Neural progenitor cell (in vitro differentiated cells): ENCODE data around the gene TNS3. TPM values are rescaled to one million over a fixed set of nuclear protein-coding genes. Genes with fewer than 3 reads are reported as not detected.

Experiments used
- DNase-seq: peaks from one replicate; pipeline ENCODE4 v3.0.0-alpha.2; 2016; ENCODE audit warnings: low spot score
- H2AFZ ChIP-seq: fragments of 200-600 bp; sonication (generic); replicated peaks from 2 replicates; pipeline ENCODE4 v1.6.1; 2016; ENCODE audit warnings: antibody characterized with exemption
- H3F3A ChIP-seq: fragments of 200-600 bp; sonication (generic); 2 replicates; pipeline ENCODE4 v1.6.1; 2016; ENCODE audit warnings: antibody characterized with exemption, low read depth
- H3K27ac ChIP-seq: fragments of 200-600 bp; sonication (generic); 2 replicates; pipeline ENCODE4 v1.5.1; 2016; ENCODE audit warnings: mild to moderate bottlenecking
- H3K27me3 ChIP-seq: fragments of 200-600 bp; sonication (generic); 2 replicates; pipeline ENCODE4 v1.6.1; 2016; ENCODE audit warnings: mild to moderate bottlenecking, moderate library complexity
- H3K36me3 ChIP-seq: fragments of 200-600 bp; sonication (generic); 2 replicates; pipeline ENCODE4 v1.5.1; 2016
- H3K4me1 ChIP-seq: fragments of 200-600 bp; sonication (generic); 2 replicates; pipeline ENCODE4 v1.6.1; 2016; ENCODE audit warnings: mixed run types
- H3K4me2 ChIP-seq: fragments of 200-600 bp; sonication (generic); 2 replicates; pipeline ENCODE4 v1.6.1; 2016
- H3K4me3 ChIP-seq: fragments of 200-600 bp; sonication (generic); 2 replicates; pipeline ENCODE4 v1.5.1; 2016
- H3K79me2 ChIP-seq: fragments of 200-600 bp; sonication (generic); 2 replicates; pipeline ENCODE4 v1.6.1; 2016; ENCODE audit warnings: low read depth
- H3K9ac ChIP-seq: fragments of 200-600 bp; sonication (generic); 2 replicates; pipeline ENCODE4 v1.6.1; 2016
- H3K9me3 ChIP-seq: fragments of 200-600 bp; sonication (generic); 2 replicates; pipeline ENCODE4 v1.5.1; 2016; ENCODE audit warnings: low read depth
- H4K20me1 ChIP-seq: fragments of 200-600 bp; sonication (generic); 2 replicates; pipeline ENCODE4 v1.6.1; 2016; ENCODE audit warnings: low read depth
- H3K27ac Mint-ChIP-seq: 3 replicates; pipeline ENCODE4 v1.8.0; 2021; ENCODE audit warnings: mixed read lengths
- H3K27me3 Mint-ChIP-seq: 2 replicates; pipeline ENCODE4 v1.8.0; 2022; ENCODE audit warnings: low read depth, mild to moderate bottlenecking, inconsistent platforms, moderate library complexity, mixed read lengths; ENCODE audit not compliant: insufficient read depth
- H3K36me3 Mint-ChIP-seq: 3 replicates; pipeline ENCODE4 v1.8.0; 2021; ENCODE audit warnings: mixed read lengths
- H3K4me1 Mint-ChIP-seq: 3 replicates; pipeline ENCODE4 v1.8.0; 2021; ENCODE audit warnings: mixed read lengths
- H3K4me3 Mint-ChIP-seq: 3 replicates; pipeline ENCODE4 v1.8.0; 2021; ENCODE audit warnings: mild to moderate bottlenecking, moderate library complexity, mixed read lengths
- H3K9me3 Mint-ChIP-seq: 3 replicates; pipeline ENCODE4 v1.8.0; 2020; ENCODE audit warnings: mixed read lengths
- CTCF ChIP-seq: fragments of 200-600 bp; sonication (generic); IDR thresholded peaks from 2 replicates; pipeline ENCODE4 v1.5.1; 2017; ENCODE audit warnings: antibody characterized with exemption, mild to moderate bottlenecking
- EZH2 ChIP-seq: fragments of 200-600 bp; sonication (generic); IDR thresholded peaks from 2 replicates; pipeline ENCODE4 v1.6.1; 2017; ENCODE audit warnings: antibody characterized with exemption, mild to moderate bottlenecking, moderate library complexity
- EZH2phosphoT487 ChIP-seq: fragments of 200-600 bp; sonication (generic); IDR thresholded peaks from 2 replicates; pipeline ENCODE4 v1.6.1; 2017; ENCODE audit warnings: antibody characterized with exemption
- total RNA-seq: library from RNA; depleted of rRNA; stranded (reverse); fragments of >200 nt; gene quantifications from 2 replicates; pipeline ENCODE4 v1.2.3, GENCODE V29; 2015; ENCODE audit warnings: low replicate concordance

The TNS3 gene
- total RNA-seq, 1 donor from 2014 or later, result 15.0 TPM

- Histone ChIP-seq H3K27me3 (no peaks in the 10 kb centered on the region), H3K36me3 (no peaks in the 10 kb centered on the region), H4K20me1 (no peaks in the 10 kb centered on the region), H3K27ac (no peak overlapping the region), H3K4me1 (no peaks in the 10 kb centered on the region), H2AFZ (no peak overlapping the region), H3K4me2 (no peak overlapping the region), H3K79me2 (no peaks in the 10 kb centered on the region), H3K9me3 (no peaks in the 10 kb centered on the region), H3F3A (no peaks in the 10 kb centered on the region), H3K9ac (no peak overlapping the region), H3K4me3 (no peak overlapping the region)
- no peaks in the 10 kb centered on the region for H3K4me1 Mint-ChIP-seq
- TF ChIP-seq CTCF, result no peak
- no peak for TF ChIP-seq EZH2
- no peak for TF ChIP-seq EZH2phosphoT487
- no peak for DNase-seq
- no peak overlapping the region for H3K4me3 Mint-ChIP-seq
- no peaks in the 10 kb centered on the region for H3K9me3 Mint-ChIP-seq
- H3K36me3 Mint-ChIP-seq, result peaks cover 19% of the 10 kb centered on the region
- no peak overlapping the region for H3K27ac Mint-ChIP-seq
- H3K27me3 Mint-ChIP-seq, result no peaks in the 10 kb centered on the region
These were observed 290.3 kb downstream of the TNS3 start for GRCh38 chr7:47291461-47292081.

GRCh38 chr7:47290867-47291266 is 291.0 kb downstream of the TNS3 start:
- Mint-ChIP-seq H3K27ac (no peak overlapping the region), H3K36me3 (peaks cover 19% of the 10 kb centered on the region), H3K27me3 (no peaks in the 10 kb centered on the region), H3K9me3 (no peaks in the 10 kb centered on the region), H3K4me3 (no peak overlapping the region), H3K4me1 (no peaks in the 10 kb centered on the region)
- Histone ChIP-seq H3K79me2 (no peaks in the 10 kb centered on the region), H3K4me1 (no peaks in the 10 kb centered on the region), H3K36me3 (no peaks in the 10 kb centered on the region), H2AFZ (no peak overlapping the region), H3K9ac (no peak overlapping the region), H3K4me3 (no peak overlapping the region), H3K27ac (no peak overlapping the region), H3K27me3 (no peaks in the 10 kb centered on the region), H3K9me3 (no peaks in the 10 kb centered on the region), H3K4me2 (no peak overlapping the region), H3F3A (no peaks in the 10 kb centered on the region), H4K20me1 (no peaks in the 10 kb centered on the region)
- TF ChIP-seq EZH2phosphoT487, result no peak
- no peak for TF ChIP-seq CTCF
- no peak for TF ChIP-seq EZH2
- no peak for DNase-seq

- H3K4me1 Mint-ChIP-seq, result no peaks in the 10 kb centered on the region
- no peaks in the 10 kb centered on the region for H3K9me3 Mint-ChIP-seq
- no peaks in the 10 kb centered on the region for H4K20me1 ChIP-seq
- no peaks in the 10 kb centered on the region for H3K36me3 ChIP-seq
- H3K36me3 Mint-ChIP-seq, result peaks cover 23% of the 10 kb centered on the region
- no peak overlapping the region for H3K27ac Mint-ChIP-seq
- H3K27me3 ChIP-seq, result no peaks in the 10 kb centered on the region
- no peaks in the 10 kb centered on the region for H3F3A ChIP-seq
- no peak overlapping the region for H3K4me2 ChIP-seq
- H3K27ac ChIP-seq, result no peak overlapping the region
- H3K79me2 ChIP-seq, result no peaks in the 10 kb centered on the region
- no peaks in the 10 kb centered on the region for H3K4me1 ChIP-seq
- H2AFZ ChIP-seq, result no peak overlapping the region
- no peak overlapping the region for H3K4me3 Mint-ChIP-seq
- H3K4me3 ChIP-seq, result no peak overlapping the region
- no peak for TF ChIP-seq EZH2phosphoT487
- no peak for TF ChIP-seq EZH2
- no peak for TF ChIP-seq CTCF
- no peak for DNase-seq
- no peaks in the 10 kb centered on the region for H3K9me3 ChIP-seq
- H3K27me3 Mint-ChIP-seq, result no peaks in the 10 kb centered on the region
- no peak overlapping the region for H3K9ac ChIP-seq
These were observed 291.4 kb downstream of the TNS3 start for GRCh38 chr7:47290466-47290865.
